ENCODE measurements around the gene SRC. TPM values are rescaled to one million over a fixed set of nuclear protein-coding genes. Genes with fewer than 3 reads are reported as not detected.

SRC gene
- polyA plus RNA-seq, 1 of the 3 experiments (the other 2 are of a cell fraction) = 23.8 TPM

- no peak for TF ChIP-seq CTCF (IDR thresholded peaks at IDR 0.05)
- TF ChIP-seq RCOR1 (IDR thresholded peaks at IDR 0.05; ENCODE audit: low read length) = no peak
Measured at GRCh38 chr20:37364013-37364926, 18.3 kb downstream of the SRC start (continued).

GRCh38 chr20:37364927-37365272 lies 19.0 kb downstream of the SRC start:
- TF ChIP-seq JUND (IDR thresholded peaks at IDR 0.05) (no peak), RCOR1 (IDR thresholded peaks at IDR 0.05; ENCODE audit: low read length) (no peak), TCF12 (IDR thresholded peaks at IDR 0.05) (no peak), FOXJ3 (CRISPR knock-in tag; IDR thresholded peaks at IDR 0.05) (no peak), USF1 (IDR thresholded peaks at IDR 0.05; ENCODE audit: borderline replicate concordance, low read depth) (no peak), EZH2phosphoT487 (IDR thresholded peaks at IDR 0.05; ENCODE audit: borderline replicate concordance, low read depth) (no peak)
- CTCF ChIA-PET = interaction anchor here (1.2 to 2.2 kb wide), 4 partner anchors 9 to 157 kb away, joined by 3 to 6 read pairs (median 4); no protein-coding TSS in a partner anchor

GRCh38 chr20:37365760-37366638 lies 20.1 kb downstream of the SRC start:
- no peaks in the 10 kb centered on the region for H3K27me3 ChIP-seq (ENCODE audit: insufficient read depth)
- peaks cover 0 to 1% of the 10 kb centered on the region in 2 experiments; a peak in 1 of 4 replicates for H3K4me1 ChIP-seq (ENCODE audit: control insufficient read depth in 1 of 2, insufficient read depth in 2 of 2, low read depth in 1 of 2, low read length in 1 of 2)
- ChIA-PET POLR2A (no interaction called here), CTCF (interaction anchor here (2.2 kb wide), 1 partner anchor 10 kb away, joined by 6 read pairs; no protein-coding TSS in a partner anchor)
- H2AFZ ChIP-seq (ENCODE audit: low read depth) = no peak overlapping the region
- 0 out of 4 replicates have a peak overlapping the region, but pooled peaks of 1 of the 2 experiments have one; percentile 6 for H3K27ac ChIP-seq (ENCODE audit: low read depth in 2 of 2, low read length in 1 of 2)
- H3K79me2 ChIP-seq (ENCODE audit: insufficient read depth) = peaks cover 28% of the 10 kb centered on the region
- WGBS (ENCODE audit: low lambda C conversion rate) = 97% methylated on average over 6 of the region's 6 CpGs
- H3K9me2 ChIP-seq = no peaks in the 10 kb centered on the region
- TF ChIP-seq CTCF (IDR thresholded peaks at IDR 0.05) = no peak
- TF ChIP-seq EZH2phosphoT487 (IDR thresholded peaks at IDR 0.05; ENCODE audit: borderline replicate concordance, low read depth) = no peak
- peaks cover 18% of the 10 kb centered on the region for H3F3A ChIP-seq (replicated peaks; ENCODE audit: insufficient read depth)
- H3K9ac ChIP-seq = no peak overlapping the region
- no peak overlapping the region for H3K4me2 ChIP-seq
- peaks cover 7 to 23% of the 10 kb centered on the region in 2 experiments for H3K36me3 ChIP-seq (replicated peaks in 1 of 2; ENCODE audit: control insufficient read depth in 1 of 2, insufficient read depth in 2 of 2, low read length in 1 of 2)
- peaks cover 34% of the 10 kb centered on the region for H4K20me1 ChIP-seq (ENCODE audit: insufficient read depth)
- no peak for DNase-seq
- H3K9me3 ChIP-seq = no peaks in the 10 kb centered on the region
- H3K4me3 ChIP-seq (ENCODE audit: low read depth in 2 of 2, low read length in 1 of 2) = no peak overlapping the region

More at GRCh38 chr20:37364927-37365272, 19.0 kb downstream of the SRC start:
- Histone ChIP-seq H3K9me3 (no peaks in the 10 kb centered on the region), H3K4me3 (ENCODE audit: low read depth in 2 of 2, low read length in 1 of 2) (no peak overlapping the region), H3K4me1 (ENCODE audit: control insufficient read depth in 1 of 2, insufficient read depth in 2 of 2, low read depth in 1 of 2, low read length in 1 of 2) (peaks cover 0 to 3% of the 10 kb centered on the region in 2 experiments; a peak in 1 of 4 replicates), H3K9me2 (no peaks in the 10 kb centered on the region), H3K9ac (no peak overlapping the region), H3K27me3 (ENCODE audit: insufficient read depth) (no peaks in the 10 kb centered on the region), H4K20me1 (ENCODE audit: insufficient read depth) (peaks cover 45% of the 10 kb centered on the region), H3K4me2 (no peak overlapping the region), H3F3A (replicated peaks; ENCODE audit: insufficient read depth) (peaks cover 18% of the 10 kb centered on the region), H3K27ac (ENCODE audit: low read depth in 2 of 2, low read length in 1 of 2) (no peak overlapping the region; a peak in 1 of 4 replicates), H3K79me2 (ENCODE audit: insufficient read depth) (peaks cover 31% of the 10 kb centered on the region), H3K36me3 (replicated peaks in 1 of 2; ENCODE audit: control insufficient read depth in 1 of 2, insufficient read depth in 2 of 2, low read length in 1 of 2) (peaks cover 7 to 23% of the 10 kb centered on the region in 2 experiments), H2AFZ (ENCODE audit: low read depth) (no peak overlapping the region)
- 88% methylated on average over 3 of the region's 3 CpGs for WGBS (ENCODE audit: low lambda C conversion rate)
- POLR2A ChIA-PET = no interaction called here
- DNase-seq = no peak

Data from SK-N-SH (cell line).